HepG2 (cell line): ENCODE results near the gene TOMM22. TPM values are rescaled to one million over a fixed set of nuclear protein-coding genes. Genes with fewer than 3 reads are reported as not detected.

Experiments used
- ATM ChIP-seq: fragments of 450-650 bp; IDR thresholded peaks from 2 replicates; pipeline ENCODE4 v1.7.1; 2017; ENCODE audit warnings: mild to moderate bottlenecking, borderline replicate concordance
- FOSL2 ChIP-seq: sonication (generic); formaldehyde crosslinking; IDR thresholded peaks from 2 replicates; pipeline ENCODE4 v1.4.0; 2020; ENCODE audit warnings: missing genetic modification reagents
- STAT5B ChIP-seq: sonication (generic); formaldehyde crosslinking; IDR thresholded peaks from 2 replicates; pipeline ENCODE4 v1.4.0; 2020; ENCODE audit warnings: missing genetic modification reagents
- TGIF2 ChIP-seq: IDR thresholded peaks from 2 replicates; pipeline ENCODE4 v1.6.1; 2016; ENCODE audit warnings: control low read depth, missing compliant biosample characterization
- polyA plus RNA-seq, 8 experiments: library from polyadenylated mRNA; depleted of rRNA in 3 of 8; stranded (reverse) in 7 of 8; unstranded in 1 of 8; fragments of >200 nt; fragmentation: Illumina TruSeq in 4 of 8; extraction: Trizol in 4 of 8; gene quantifications; 2 replicates each; pipeline versions ENCODE4 v1.2.1 to v1.2.3, GENCODE V29; 2011 to 2016; ENCODE audit warnings: low read depth in 4 of 8, missing spikeins in 1 of 8, mixed read lengths in 1 of 8; ENCODE audit not compliant: insufficient read depth in 1 of 8
- total RNA-seq, 5 experiments: library from RNA; depleted of rRNA; stranded (reverse); fragments of >200 nt; fragmentation: Illumina TruSeq; extraction: Trizol; gene quantifications; 2 replicates each; pipeline ENCODE4 v1.2.3, GENCODE V29; 2016; ENCODE audit warnings: low read depth in 1 of 5
- TF ChIP-seq, protein P1 (sequence below): sonication (generic); formaldehyde crosslinking; IDR thresholded peaks from 2 replicates; pipeline ENCODE4 v1.8.0; 2022; ENCODE audit warnings: missing genetic modification reagents, mild to moderate bottlenecking, borderline replicate concordance
- TF ChIP-seq, protein P2 (sequence below): sonication (generic); formaldehyde crosslinking; IDR thresholded peaks from 2 replicates; pipeline ENCODE4 v1.5.1; 2020; ENCODE audit warnings: mild to moderate bottlenecking, moderate library complexity, missing genetic modification reagents
- TF ChIP-seq, protein P3 (sequence below): IDR thresholded peaks from 2 replicates; pipeline ENCODE4 v1.6.1; 2016
- TF ChIP-seq, protein P4 (sequence below): sonication (generic); formaldehyde crosslinking; IDR thresholded peaks from 2 replicates; pipeline ENCODE4 v1.5.0; 2020; ENCODE audit warnings: missing genetic modification reagents

The TOMM22 gene
- total and polyA plus RNA-seq, 2 of the 13 experiments (the other 11 are each of a cell fraction or from before 2014, with no cell fraction given): 46.9 to 118 TPM

DNA sequence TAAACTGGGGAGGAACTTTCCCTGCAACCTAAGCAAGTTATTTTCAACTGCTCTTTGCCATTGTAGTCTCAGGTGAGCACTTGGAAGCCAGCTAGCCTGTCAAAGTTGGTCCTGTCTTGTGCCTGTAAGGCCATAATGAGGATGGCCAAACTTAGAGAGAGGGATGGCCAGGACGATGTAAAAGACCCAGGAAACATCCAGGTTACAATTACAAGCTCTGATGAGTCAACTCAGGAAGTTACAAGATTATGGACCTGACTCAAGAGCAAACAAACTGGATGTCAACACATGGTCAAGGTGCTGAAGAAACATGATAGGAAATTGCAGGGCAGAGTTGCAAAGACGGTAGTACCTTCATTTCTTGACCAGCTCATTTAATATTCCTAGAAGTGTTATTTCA lies 25.6 kb downstream of the TOMM22 start (continued):
- TF ChIP-seq, protein P1, sequence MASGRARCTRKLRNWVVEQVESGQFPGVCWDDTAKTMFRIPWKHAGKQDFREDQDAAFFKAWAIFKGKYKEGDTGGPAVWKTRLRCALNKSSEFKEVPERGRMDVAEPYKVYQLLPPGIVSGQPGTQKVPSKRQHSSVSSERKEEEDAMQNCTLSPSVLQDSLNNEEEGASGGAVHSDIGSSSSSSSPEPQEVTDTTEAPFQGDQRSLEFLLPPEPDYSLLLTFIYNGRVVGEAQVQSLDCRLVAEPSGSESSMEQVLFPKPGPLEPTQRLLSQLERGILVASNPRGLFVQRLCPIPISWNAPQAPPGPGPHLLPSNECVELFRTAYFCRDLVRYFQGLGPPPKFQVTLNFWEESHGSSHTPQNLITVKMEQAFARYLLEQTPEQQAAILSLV: no peak
- TF ChIP-seq TGIF2 (CRISPR knock-in tag) (no peak; the same call in 1 of the 2 replicates), STAT5B (CRISPR knock-in tag) (no peak), ATM (no peak), FOSL2 (CRISPR knock-in tag) (peak; percentile 97)
- TF ChIP-seq, protein P2, sequence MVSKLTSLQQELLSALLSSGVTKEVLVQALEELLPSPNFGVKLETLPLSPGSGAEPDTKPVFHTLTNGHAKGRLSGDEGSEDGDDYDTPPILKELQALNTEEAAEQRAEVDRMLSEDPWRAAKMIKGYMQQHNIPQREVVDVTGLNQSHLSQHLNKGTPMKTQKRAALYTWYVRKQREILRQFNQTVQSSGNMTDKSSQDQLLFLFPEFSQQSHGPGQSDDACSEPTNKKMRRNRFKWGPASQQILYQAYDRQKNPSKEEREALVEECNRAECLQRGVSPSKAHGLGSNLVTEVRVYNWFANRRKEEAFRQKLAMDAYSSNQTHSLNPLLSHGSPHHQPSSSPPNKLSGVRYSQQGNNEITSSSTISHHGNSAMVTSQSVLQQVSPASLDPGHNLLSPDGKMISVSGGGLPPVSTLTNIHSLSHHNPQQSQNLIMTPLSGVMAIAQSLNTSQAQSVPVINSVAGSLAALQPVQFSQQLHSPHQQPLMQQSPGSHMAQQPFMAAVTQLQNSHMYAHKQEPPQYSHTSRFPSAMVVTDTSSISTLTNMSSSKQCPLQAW (CRISPR knock-in tag): 0 out of 2 replicates have a peak, but pooled peaks have one; percentile 29
- TF ChIP-seq, protein P3, sequence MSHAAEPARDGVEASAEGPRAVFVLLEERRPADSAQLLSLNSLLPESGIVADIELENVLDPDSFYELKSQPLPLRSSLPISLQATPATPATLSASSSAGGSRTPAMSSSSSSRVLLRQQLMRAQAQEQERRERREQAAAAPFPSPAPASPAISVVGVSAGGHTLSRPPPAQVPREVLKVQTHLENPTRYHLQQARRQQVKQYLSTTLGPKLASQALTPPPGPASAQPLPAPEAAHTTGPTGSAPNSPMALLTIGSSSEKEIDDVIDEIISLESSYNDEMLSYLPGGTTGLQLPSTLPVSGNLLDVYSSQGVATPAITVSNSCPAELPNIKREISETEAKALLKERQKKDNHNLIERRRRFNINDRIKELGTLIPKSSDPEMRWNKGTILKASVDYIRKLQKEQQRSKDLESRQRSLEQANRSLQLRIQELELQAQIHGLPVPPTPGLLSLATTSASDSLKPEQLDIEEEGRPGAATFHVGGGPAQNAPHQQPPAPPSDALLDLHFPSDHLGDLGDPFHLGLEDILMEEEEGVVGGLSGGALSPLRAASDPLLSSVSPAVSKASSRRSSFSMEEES (CRISPR knock-in tag): 0 out of 2 replicates have a peak, but pooled peaks have one; percentile 48
- TF ChIP-seq, protein P4, sequence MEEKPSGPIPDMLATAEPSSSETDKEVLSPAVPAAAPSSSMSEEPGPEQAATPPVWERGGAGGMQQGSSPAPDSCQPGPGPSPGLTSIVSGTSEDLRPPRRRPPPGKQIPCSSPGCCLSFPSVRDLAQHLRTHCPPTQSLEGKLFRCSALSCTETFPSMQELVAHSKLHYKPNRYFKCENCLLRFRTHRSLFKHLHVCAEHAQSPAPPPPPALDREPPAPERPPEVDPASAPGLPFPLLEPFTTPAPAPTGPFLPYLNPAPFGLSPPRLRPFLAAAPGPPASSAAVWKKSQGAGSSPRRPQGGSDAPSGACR (CRISPR knock-in tag): no peak
- TF ChIP-seq, all 625 proteins: peak for 93
